HepG2 (cell line): ENCODE measurements around the gene CALM1. TPM values are rescaled to one million over a fixed set of nuclear protein-coding genes. Genes with fewer than 3 reads are reported as not detected.

Source experiments
- ATAC-seq: fragments of 200-7000 bp; cut with Tn5 transposase; 3 replicates; pipeline ENCODE4 v1.9.1; 2020; ENCODE audit warnings: mild to moderate bottlenecking, moderate library complexity
- BruUV-seq: library from RNA; stranded (reverse); fragments of 400-500 nt; replicated peaks from 2 replicates; lab custom pipeline; 2021; lab: Mats Ljungman, UMichigan
- CTCF ChIA-PET: fragments of 300-600 bp; formaldehyde crosslinking; extraction: SDS; loops from one replicate; lab custom pipeline; 2021; ENCODE audit warnings: low total read pairs, inconsistent platforms, low intra/inter-chr PET ratio; lab: Yijun Ruan, JAX
- POLR2A ChIA-PET: fragments of 350-600 bp; sonication (Branson Sonifier 250); formaldehyde crosslinking; loops from one replicate; lab custom pipeline; 2020; ENCODE audit warnings: antibody characterized with exemption, inconsistent platforms; lab: Yijun Ruan, JAX
- DNase-seq: peaks from one replicate; pipeline ENCODE4 v3.0.0-alpha.2; 2015; ENCODE audit warnings: low spot score
- FAIRE-seq: peaks from 3 replicates; lab custom pipeline; 2011; peaks lifted over from hg19 to GRCh38; lab: Jason Lieb, UNC
- H2AFZ ChIP-seq: one replicate; pipeline ENCODE4 v1.6.1; 2011; ENCODE audit warnings: low read length, inconsistent platforms
- H3K27ac ChIP-seq: fragments of 300-600 bp; 3 replicates; pipeline ENCODE4 v1.8.0; 2011; ENCODE audit warnings: mixed run types, mild to moderate bottlenecking, mixed read lengths, low read length, inconsistent platforms; ENCODE audit not compliant: insufficient read depth; ENCODE audit errors: extremely low read length
- H3K27me3 ChIP-seq, 2 experiments: fragments of 200-600 bp in 1 of 2; 2 replicates in 1 of 2; 3 replicates in 1 of 2; pipeline versions ENCODE4 v1.6.0 to v1.8.0; 2011; ENCODE audit warnings: low read length in 2 of 2, mild to moderate bottlenecking in 2 of 2, moderate library complexity in 2 of 2, inconsistent platforms in 1 of 2; ENCODE audit not compliant: insufficient read depth in 2 of 2, control insufficient read depth in 1 of 2
- H3K36me3 ChIP-seq, 2 experiments: fragments of 200-600 bp in 1 of 2; replicated peaks in 1 of 2; 2 replicates in 1 of 2; 3 replicates in 1 of 2; pipeline versions ENCODE4 v1.5.1 to v1.8.0; 2011; ENCODE audit warnings: low read length in 2 of 2, inconsistent platforms in 1 of 2; ENCODE audit not compliant: insufficient read depth in 2 of 2, control insufficient read depth in 1 of 2
- H3K4me1 ChIP-seq: 2 replicates; pipeline ENCODE4 v1.5.1; 2012; ENCODE audit warnings: low read length, inconsistent platforms; ENCODE audit not compliant: insufficient read depth
- H3K4me2 ChIP-seq: 2 replicates; pipeline ENCODE4 v1.6.0; 2011; ENCODE audit warnings: low read depth, low read length, inconsistent platforms
- H3K4me3 ChIP-seq, 3 experiments: fragments of 200-600 bp in 1 of 3; sonication (generic), shearing (Covaris generic) in 1 of 3; replicated peaks in 1 of 3; 2 replicates each; pipeline ENCODE4 v1.5.1; 2011 to 2016; ENCODE audit warnings: low read length in 3 of 3, inconsistent platforms in 2 of 3, low read depth in 2 of 3, mild to moderate bottlenecking in 2 of 3, control low read depth in 1 of 3, mixed read lengths in 1 of 3; ENCODE audit not compliant: insufficient read depth in 1 of 3
- H3K79me2 ChIP-seq: one replicate; pipeline ENCODE4 v1.6.1; 2011; ENCODE audit warnings: low read length, inconsistent platforms; ENCODE audit not compliant: insufficient read depth
- H3K9ac ChIP-seq: 2 replicates; pipeline ENCODE4 v1.6.0; 2011; ENCODE audit warnings: mild to moderate bottlenecking, low read depth, low read length, inconsistent platforms; ENCODE audit not compliant: insufficient read depth
- H3K9me3 ChIP-seq: 2 replicates; pipeline ENCODE4 v1.5.1; 2012; ENCODE audit warnings: mild to moderate bottlenecking, low read length
- H4K20me1 ChIP-seq: 2 replicates; pipeline ENCODE4 v1.6.0; 2011; ENCODE audit warnings: inconsistent platforms, mild to moderate bottlenecking, low read length, moderate library complexity; ENCODE audit not compliant: insufficient read depth
- ATF4 ChIP-seq, 2 experiments: fragments of 450-650 bp in 1 of 2; sonication (generic) in 1 of 2; formaldehyde crosslinking; IDR thresholded peaks; 2 replicates each; pipeline versions ENCODE4 v1.5.0 to v1.8.0; 2020 to 2022; ENCODE audit warnings: mild to moderate bottlenecking in 1 of 2, missing genetic modification reagents in 1 of 2
- CREB1 ChIP-seq, 2 experiments: fragments of 450-650 bp in 1 of 2; IDR thresholded peaks; 2 replicates each; pipeline ENCODE4 v1.6.1; 2016 to 2017; ENCODE audit warnings: control low read depth in 1 of 2, mild to moderate bottlenecking in 1 of 2, missing compliant biosample characterization in 1 of 2, missing genetic modification characterization in 1 of 2
- FOXK1 ChIP-seq: sonication (generic); formaldehyde crosslinking; IDR thresholded peaks from 2 replicates; pipeline ENCODE4 v1.4.0; 2020; ENCODE audit warnings: low read depth, missing genetic modification reagents, borderline replicate concordance
- HBP1 ChIP-seq: IDR thresholded peaks from 2 replicates; pipeline ENCODE4 v1.6.1; 2016; ENCODE audit warnings: low read depth, control low read depth
- HDAC6 ChIP-seq: fragments of 200-600 bp; sonication (generic); IDR thresholded peaks from 2 replicates; pipeline ENCODE4 v1.7.0; 2017; ENCODE audit warnings: mild to moderate bottlenecking, antibody characterized with exemption, low read length, low read depth
- RBAK ChIP-seq: sonication (generic); formaldehyde crosslinking; IDR thresholded peaks from 2 replicates; pipeline ENCODE4 v1.5.1; 2020; ENCODE audit warnings: mild to moderate bottlenecking, missing genetic modification reagents
- SP1 ChIP-seq, 2 experiments: fragments of 450-650 bp in 1 of 2; sonication (generic) in 1 of 2; formaldehyde crosslinking in 1 of 2; IDR thresholded peaks; 2 replicates each; pipeline versions ENCODE4 v1.4.0 to v1.6.1; 2016 to 2020; ENCODE audit warnings: missing genetic modification reagents in 1 of 2
- ZNF318 ChIP-seq: sonication (generic); formaldehyde crosslinking; IDR thresholded peaks from 2 replicates; pipeline ENCODE4 v1.4.0; 2020; ENCODE audit warnings: mild to moderate bottlenecking, missing genetic modification reagents
- WGBS: methylation state at CpG from one replicate; pipeline ENCODE4 v1.1.6; 2017; ENCODE audit warnings: low lambda C conversion rate; 5-methylcytosine and 5-hydroxymethylcytosine counted together
- in situ Hi-C: cut with HindIII; loops from 2 replicates; pipeline ENCODE4 v1.10.0; 2017; ENCODE audit warnings: low pct_unique_long_range_greater_than_20kb; ENCODE audit not compliant: extremely low pct_ligation_motif_present
- intact Hi-C: fragments of 100-400 bp; cut with micrococcal nuclease; formaldehyde crosslinking; loops from one replicate; pipeline ENCODE4 v1.10.0; 2022; ENCODE audit not compliant: unreplicated experiment
- polyA plus RNA-seq, 8 experiments: library from polyadenylated mRNA; depleted of rRNA in 3 of 8; stranded (reverse) in 7 of 8; unstranded in 1 of 8; fragments of >200 nt; fragmentation: Illumina TruSeq in 4 of 8; extraction: Trizol in 4 of 8; gene quantifications; 2 replicates each; pipeline versions ENCODE4 v1.2.1 to v1.2.3, GENCODE V29; 2011 to 2016; ENCODE audit warnings: low read depth in 4 of 8, missing spikeins in 1 of 8, mixed read lengths in 1 of 8; ENCODE audit not compliant: insufficient read depth in 1 of 8
- total RNA-seq, 5 experiments: library from RNA; depleted of rRNA; stranded (reverse); fragments of >200 nt; fragmentation: Illumina TruSeq; extraction: Trizol; gene quantifications; 2 replicates each; pipeline ENCODE4 v1.2.3, GENCODE V29; 2016; ENCODE audit warnings: low read depth in 1 of 5

CALM1 gene
- total and polyA plus RNA-seq, 2 of the 13 experiments (the other 11 are each of a cell fraction or from before 2014, with no cell fraction given), result 110 to 238 TPM

DNA sequence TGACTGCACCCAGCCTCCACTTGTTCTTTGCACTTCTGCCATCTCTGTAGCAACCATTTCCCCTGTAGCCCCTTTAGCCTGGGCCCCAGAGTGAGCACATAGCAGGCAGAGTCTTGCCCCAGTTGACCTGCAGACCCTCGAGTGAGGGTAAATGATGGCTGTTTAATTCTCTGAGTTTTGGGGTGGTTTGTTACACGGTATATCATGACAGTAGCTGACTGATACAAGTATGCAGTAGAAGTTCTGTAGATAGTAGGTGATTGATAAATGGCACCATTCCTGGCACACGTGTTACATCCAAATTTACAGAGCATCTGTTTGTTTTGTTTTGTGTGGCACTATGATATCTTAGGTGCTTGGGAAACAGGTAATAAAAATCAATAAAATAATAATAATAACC lies 32.4 kb downstream of the CALM1 start:
- CTCF ChIA-PET, result no interaction called here
- H3K9me3 ChIP-seq, result no peaks in the 10 kb centered on the region
- BruUV-seq, result no TSS peak
- TF ChIP-seq ZNF318 (CRISPR knock-in tag) (no peak), CREB1 (IDR thresholded peaks at IDR 0.05) (no peak), CREB1 (CRISPR knock-in tag; IDR thresholded peaks at IDR 0.05) (no peak), HBP1 (CRISPR knock-in tag) (no peak), FOXK1 (CRISPR knock-in tag) (no peak), SP1 (IDR thresholded peaks at IDR 0.05) (no peak), SP1 (CRISPR knock-in tag; IDR thresholded peaks at IDR 0.05) (no peak), HDAC6 (no peak), ATF4 (CRISPR knock-in tag; IDR thresholded peaks at IDR 0.05) (no peak), RBAK (peak; percentile 68; the same call in 1 of the 2 replicates)
- no peaks in the 10 kb centered on the region for H3K36me3 ChIP-seq
- peaks cover 3 to 18% of the 10 kb centered on the region in 2 experiments; a peak in 2 of 5 replicates for H3K27me3 ChIP-seq
- DNase-seq (no peak), FAIRE-seq (no peak), ATAC-seq (no peak)
- intact Hi-C loops (no loop called here), in situ Hi-C loops (no loop called here)
- POLR2A ChIA-PET, result no interaction called here
- H3K4me3 ChIP-seq, result no peak overlapping the region
- H3K27ac ChIP-seq, result no peak overlapping the region
- H2AFZ ChIP-seq, result no peak overlapping the region
- 0% methylated on average over 3 of the region's 3 CpGs for WGBS
- no peak overlapping the region for H3K4me2 ChIP-seq
- no peaks in the 10 kb centered on the region for H4K20me1 ChIP-seq
- H3K4me1 ChIP-seq, result no peaks in the 10 kb centered on the region
- H3K79me2 ChIP-seq, result no peaks in the 10 kb centered on the region
- H3K9ac ChIP-seq, result no peak overlapping the region
